Measurements from ENCODE around the gene MPO. TPM values are rescaled to one million over a fixed set of nuclear protein-coding genes. Genes with fewer than 3 reads are reported as not detected.
A peak's percentile ranks its signal among the peaks of the same experiment; 100 is the strongest.

Gene MPO
- total and polyA plus RNA-seq, 2 donors (not counting 3 experiments of a cell fraction or from before 2014, with no cell fraction given): not detected

GRCh38 chr17:58304750-58305486, 24.2 kb upstream of the MPO start:
- H3K4me1 ChIP-seq (ENCODE audit: control insufficient read depth, extremely low read depth, insufficient read depth, low read length): no peaks in the 10 kb centered on the region
- no peak overlapping the region for H3K9ac ChIP-seq (replicated peaks; ENCODE audit: extremely low read depth, insufficient read depth, low read length)
- no peak for TF ChIP-seq POLR2AphosphoS5 (IDR thresholded peaks at IDR 0.05; ENCODE audit: insufficient read depth, low read depth, low read length)
- TF ChIP-seq GATA2 (IDR thresholded peaks at IDR 0.05; ENCODE audit: insufficient read depth, insufficient read length, low read depth, low read length): no peak
- no peak overlapping the region for H3K4me3 ChIP-seq (replicated peaks in 1 of 3; ENCODE audit: insufficient read depth in 1 of 3, low read depth in 1 of 3, low read length in 3 of 3)
- POLR2A ChIA-PET: no interaction called here
- CTCF ChIA-PET: interaction anchor here (0.8 to 2.6 kb wide), 12 partner anchors 12 to 183 kb away, joined by 3 to 30 read pairs (median 4); partner anchors contain the start of genes HSF5, RNF43 and SUPT4H1
- dilution Hi-C loops (cut with MboI; ENCODE audit: extremely low pct_ligation_motif_present, low sequenced_read_pairs) (no loop called here), intact Hi-C loops (cut with micrococcal nuclease) (loop anchor here (1.0 kb wide), 2 partner anchors 112 to 142 kb away; partner anchors contain the start of gene RNF43)
- H3K27me3 ChIP-seq (ENCODE audit: control insufficient read depth in 2 of 2, insufficient read depth in 2 of 2, low read length in 2 of 2): peaks cover 0 to 6% of the 10 kb centered on the region in 2 experiments
- H3K9me1 ChIP-seq (replicated peaks; ENCODE audit: control insufficient read depth, extremely low read depth, insufficient read depth, low read length): no peaks in the 10 kb centered on the region
- no peaks in the 10 kb centered on the region for H4K20me1 ChIP-seq (replicated peaks; ENCODE audit: control insufficient read depth, extremely low read depth, insufficient read depth, low read length)
- H3K79me2 ChIP-seq (ENCODE audit: control insufficient read depth, insufficient read depth, low read length): no peaks in the 10 kb centered on the region
- H3K27ac ChIP-seq (ENCODE audit: insufficient read depth, low read depth, low read length): no peak overlapping the region
- H3K9me3 ChIP-seq (replicated peaks; ENCODE audit: control insufficient read depth, insufficient read depth, low read length): no peaks in the 10 kb centered on the region
- FAIRE-seq (no peak), DNase-seq (ENCODE audit: low read depth, low spot score) (no peak)
- H3K4me2 ChIP-seq (ENCODE audit: insufficient read depth, low read length): no peak overlapping the region
- no peaks in the 10 kb centered on the region for H3K36me3 ChIP-seq (ENCODE audit: control insufficient read depth in 2 of 2, extremely low read depth in 1 of 2, insufficient read depth in 2 of 2, low read length in 2 of 2)
- H2AFZ ChIP-seq (ENCODE audit: low read depth, low read length): peak overlapping the region; percentile 31
- BruUV-seq (replicated peaks): no TSS peak

GRCh38 chr17:58303971-58304749, 23.4 kb upstream of the MPO start:
- ChIA-PET CTCF (interaction anchor here (0.7 to 2.6 kb wide), 15 partner anchors 8 to 158 kb away, joined by 3 to 30 read pairs (median 4); partner anchors contain the start of genes RNF43 and SUPT4H1), POLR2A (interaction anchor here (0.5 kb wide), 1 partner anchor 182 kb away, joined by 3 read pairs; no protein-coding TSS in a partner anchor)
- no peaks in the 10 kb centered on the region for H3K79me2 ChIP-seq (ENCODE audit: control insufficient read depth, insufficient read depth, low read length)
- peak; percentile 75 for FAIRE-seq
- no peak overlapping the region for H3K4me3 ChIP-seq (replicated peaks in 1 of 3; ENCODE audit: insufficient read depth in 1 of 3, low read depth in 1 of 3, low read length in 3 of 3)
- H2AFZ ChIP-seq (ENCODE audit: low read depth, low read length): peak overlapping the region; percentile 31
- no peaks in the 10 kb centered on the region for H3K9me1 ChIP-seq (replicated peaks; ENCODE audit: control insufficient read depth, extremely low read depth, insufficient read depth, low read length)
- intact Hi-C loops (cut with micrococcal nuclease): loop anchor here (1.0 kb wide), 2 partner anchors 113 to 143 kb away; partner anchors contain the start of gene RNF43
- dilution Hi-C loops (cut with MboI; ENCODE audit: extremely low pct_ligation_motif_present, low sequenced_read_pairs): no loop called here
- no peak overlapping the region for H3K4me2 ChIP-seq (ENCODE audit: insufficient read depth, low read length)
- DNase-seq (ENCODE audit: low read depth, low spot score): peak; percentile 26
- no peak overlapping the region for H3K9ac ChIP-seq (replicated peaks; ENCODE audit: extremely low read depth, insufficient read depth, low read length)
- no TSS peak for BruUV-seq (replicated peaks)
- H3K27me3 ChIP-seq (ENCODE audit: control insufficient read depth in 2 of 2, insufficient read depth in 2 of 2, low read length in 2 of 2): peaks cover 0 to 6% of the 10 kb centered on the region in 2 experiments
- no peaks in the 10 kb centered on the region for H3K36me3 ChIP-seq (ENCODE audit: control insufficient read depth in 2 of 2, extremely low read depth in 1 of 2, insufficient read depth in 2 of 2, low read length in 2 of 2)
- H4K20me1 ChIP-seq (replicated peaks; ENCODE audit: control insufficient read depth, extremely low read depth, insufficient read depth, low read length): no peaks in the 10 kb centered on the region
- H3K4me1 ChIP-seq (ENCODE audit: control insufficient read depth, extremely low read depth, insufficient read depth, low read length): no peaks in the 10 kb centered on the region
- H3K9me3 ChIP-seq (replicated peaks; ENCODE audit: control insufficient read depth, insufficient read depth, low read length): no peaks in the 10 kb centered on the region
- H3K27ac ChIP-seq (ENCODE audit: insufficient read depth, low read depth, low read length): no peak overlapping the region
- TF ChIP-seq MAX (IDR thresholded peaks at IDR 0.05; ENCODE audit: insufficient read depth, insufficient read length) (no peak), MYC (IDR thresholded peaks at IDR 0.05; ENCODE audit: low read depth, low read length) (no peak), FOS (IDR thresholded peaks at IDR 0.05; ENCODE audit: borderline replicate concordance, insufficient read depth, low read length) (no peak), EZH2 (IDR thresholded peaks at IDR 0.05; ENCODE audit: borderline replicate concordance, low read depth, low read length, severe bottlenecking) (no peak), JUN (IDR thresholded peaks at IDR 0.05; ENCODE audit: borderline replicate concordance, insufficient read depth, insufficient read length, low read depth) (no peak), CTCF (IDR thresholded peaks at IDR 0.05; ENCODE audit: extremely low read depth in 1 of 2, insufficient read depth in 1 of 2, low read depth in 1 of 2, low read length in 2 of 2) (peak; percentile 80 to 84), POLR2A (IDR thresholded peaks at IDR 0.05; ENCODE audit: low read depth, low read length) (no peak)

Measured in endothelial cell of umbilical vein (primary cell).